HepG2 (cell line): ENCODE measurements around the gene UNC50. TPM values are rescaled to one million over a fixed set of nuclear protein-coding genes. Genes with fewer than 3 reads are reported as not detected.

Source experiments
- AKAP8 ChIP-seq: sonication (generic); formaldehyde crosslinking; IDR thresholded peaks from 2 replicates; pipeline ENCODE4 v1.5.1; 2020; ENCODE audit warnings: mild to moderate bottlenecking, missing genetic modification reagents
- CC2D1A ChIP-seq: sonication (generic); formaldehyde crosslinking; IDR thresholded peaks from 2 replicates; pipeline ENCODE4 v1.8.1; 2023; ENCODE audit warnings: mild to moderate bottlenecking, missing genetic modification reagents
- CENPT ChIP-seq: sonication (generic); formaldehyde crosslinking; IDR thresholded peaks from 2 replicates; pipeline ENCODE4 v1.8.0; 2022; ENCODE audit warnings: low read depth, mild to moderate bottlenecking, moderate library complexity, missing genetic modification reagents
- ELF3 ChIP-seq: IDR thresholded peaks from 2 replicates; pipeline ENCODE4 v1.6.1; 2016; ENCODE audit warnings: missing genetic modification reagents, missing compliant biosample characterization
- ELF4 ChIP-seq: sonication (generic); formaldehyde crosslinking; IDR thresholded peaks from 2 replicates; pipeline ENCODE4 v1.5.0; 2020; ENCODE audit warnings: missing genetic modification reagents, mild to moderate bottlenecking, moderate library complexity, borderline replicate concordance
- ERF ChIP-seq: IDR thresholded peaks from 2 replicates; pipeline ENCODE4 v1.6.1; 2018; ENCODE audit warnings: missing biosample characterization, missing genetic modification reagents
- FOXM1 ChIP-seq: sonication (generic); formaldehyde crosslinking; IDR thresholded peaks from 2 replicates; pipeline ENCODE4 v1.5.0; 2020; ENCODE audit warnings: missing genetic modification reagents
- HHEX ChIP-seq: IDR thresholded peaks from 2 replicates; pipeline ENCODE4 v1.6.1; 2016; ENCODE audit warnings: control low read depth
- MIXL1 ChIP-seq: IDR thresholded peaks from 2 replicates; pipeline ENCODE4 v1.6.1; 2016
- PCBP2 ChIP-seq: fragments of 200-400 bp; formaldehyde crosslinking; optimal IDR thresholded peaks from 2 replicates; pipeline ENCODE3; 2018; ENCODE audit warnings: low read length, low read depth; ENCODE audit not compliant: poor library complexity, severe bottlenecking
- POGZ ChIP-seq: sonication (generic); formaldehyde crosslinking; IDR thresholded peaks from 2 replicates; pipeline ENCODE4 v1.4.0; 2020; ENCODE audit warnings: mild to moderate bottlenecking, missing genetic modification reagents
- TARDBP ChIP-seq: sonication (generic); formaldehyde crosslinking; IDR thresholded peaks from 2 replicates; pipeline ENCODE4 v1.8.0; 2022; ENCODE audit warnings: mild to moderate bottlenecking, missing genetic modification reagents
- ZFP90 ChIP-seq: sonication (generic); formaldehyde crosslinking; IDR thresholded peaks from 2 replicates; pipeline ENCODE4 v1.8.0; 2022; ENCODE audit warnings: missing genetic modification reagents, mild to moderate bottlenecking, inconsistent platforms, borderline replicate concordance
- ZKSCAN1 ChIP-seq: fragments of 150-350 bp; IDR thresholded peaks from 2 replicates; pipeline ENCODE4 v1.6.1; 2014; ENCODE audit warnings: low read length
- ZNF136 ChIP-seq: sonication (generic); formaldehyde crosslinking; IDR thresholded peaks from 2 replicates; pipeline ENCODE4 v1.8.1; 2022; ENCODE audit warnings: low read depth, mild to moderate bottlenecking, moderate library complexity, missing genetic modification reagents
- ZNF20 ChIP-seq: sonication (generic); formaldehyde crosslinking; IDR thresholded peaks from 2 replicates; pipeline ENCODE4 v1.4.0; 2020; ENCODE audit warnings: mild to moderate bottlenecking, moderate library complexity, missing genetic modification reagents
- ZNF891 ChIP-seq: sonication (generic); formaldehyde crosslinking; IDR thresholded peaks from 2 replicates; pipeline ENCODE4 v1.5.0; 2020; ENCODE audit warnings: mild to moderate bottlenecking, missing genetic modification reagents
- polyA plus RNA-seq, 8 experiments: library from polyadenylated mRNA; depleted of rRNA in 3 of 8; stranded (reverse) in 7 of 8; unstranded in 1 of 8; fragments of >200 nt; fragmentation: Illumina TruSeq in 4 of 8; extraction: Trizol in 4 of 8; gene quantifications; 2 replicates each; pipeline versions ENCODE4 v1.2.1 to v1.2.3, GENCODE V29; 2011 to 2016; ENCODE audit warnings: low read depth in 4 of 8, missing spikeins in 1 of 8, mixed read lengths in 1 of 8; ENCODE audit not compliant: insufficient read depth in 1 of 8
- total RNA-seq, 5 experiments: library from RNA; depleted of rRNA; stranded (reverse); fragments of >200 nt; fragmentation: Illumina TruSeq; extraction: Trizol; gene quantifications; 2 replicates each; pipeline ENCODE4 v1.2.3, GENCODE V29; 2016; ENCODE audit warnings: low read depth in 1 of 5
- TF ChIP-seq, protein P1 (sequence below): sonication (generic); formaldehyde crosslinking; IDR thresholded peaks from 2 replicates; pipeline ENCODE4 v1.8.0; 2022; ENCODE audit warnings: mild to moderate bottlenecking, missing genetic modification reagents
- TF ChIP-seq, protein P2 (sequence below): sonication (generic); formaldehyde crosslinking; IDR thresholded peaks from 2 replicates; pipeline ENCODE4 v1.5.0; 2020; ENCODE audit warnings: mild to moderate bottlenecking, missing genetic modification reagents
- TF ChIP-seq, protein P3 (sequence below): conservative IDR thresholded peaks from 2 replicates; pipeline ENCODE4 v1.6.1; 2018; ENCODE audit warnings: missing genetic modification reagents
- TF ChIP-seq, protein P4 (sequence below): IDR thresholded peaks from 2 replicates; pipeline ENCODE4 v1.6.1; 2012; ENCODE audit warnings: low read depth, low read length, improper control_type of control experiment
- TF ChIP-seq, protein P5 (sequence below): sonication (generic); formaldehyde crosslinking; conservative IDR thresholded peaks from 2 replicates; pipeline ENCODE4 v1.8.1; 2023; ENCODE audit warnings: missing genetic modification reagents

Gene UNC50
- total and polyA plus RNA-seq, 2 of the 13 experiments (the other 11 are each of a cell fraction or from before 2014, with no cell fraction given): 92.6 to 95.6 TPM

DNA sequence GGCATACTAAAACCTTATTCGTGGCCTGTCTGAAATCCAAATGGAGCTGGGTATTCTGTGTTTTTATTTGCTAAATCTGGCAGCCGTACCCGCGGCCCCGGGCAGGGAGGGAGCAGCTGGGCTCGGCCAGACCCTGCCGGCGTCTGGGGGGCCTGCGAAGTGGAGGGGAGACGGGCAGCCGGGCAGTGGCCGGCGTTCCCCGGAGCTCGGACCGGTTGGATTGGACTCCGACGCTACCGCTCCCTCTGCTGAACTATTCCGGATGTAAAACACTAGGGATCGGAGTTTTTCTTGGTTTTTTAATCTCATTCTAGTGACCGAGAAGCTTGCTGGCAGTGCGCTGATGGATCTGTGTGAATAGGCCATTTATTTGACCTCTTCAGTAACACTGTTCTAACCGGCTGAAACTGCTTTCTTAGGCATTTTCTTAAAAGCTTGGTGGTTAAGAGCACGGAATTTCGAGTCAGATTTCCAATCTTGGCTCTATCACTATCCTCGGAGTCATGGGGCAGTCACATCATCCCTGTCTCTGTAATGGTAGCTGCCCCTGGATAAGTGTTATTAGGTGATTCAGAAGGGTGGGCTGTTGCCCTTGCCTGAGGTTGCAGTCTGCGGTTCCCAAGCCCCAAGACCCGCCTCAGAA lies 694 bp downstream of the UNC50 start (continued):
- TF ChIP-seq, protein P1, sequence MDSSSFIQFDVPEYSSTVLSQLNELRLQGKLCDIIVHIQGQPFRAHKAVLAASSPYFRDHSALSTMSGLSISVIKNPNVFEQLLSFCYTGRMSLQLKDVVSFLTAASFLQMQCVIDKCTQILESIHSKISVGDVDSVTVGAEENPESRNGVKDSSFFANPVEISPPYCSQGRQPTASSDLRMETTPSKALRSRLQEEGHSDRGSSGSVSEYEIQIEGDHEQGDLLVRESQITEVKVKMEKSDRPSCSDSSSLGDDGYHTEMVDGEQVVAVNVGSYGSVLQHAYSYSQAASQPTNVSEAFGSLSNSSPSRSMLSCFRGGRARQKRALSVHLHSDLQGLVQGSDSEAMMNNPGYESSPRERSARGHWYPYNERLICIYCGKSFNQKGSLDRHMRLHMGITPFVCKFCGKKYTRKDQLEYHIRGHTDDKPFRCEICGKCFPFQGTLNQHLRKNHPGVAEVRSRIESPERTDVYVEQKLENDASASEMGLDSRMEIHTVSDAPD (CRISPR knock-in tag): 0 out of 2 replicates have a peak, but pooled peaks have one; percentile 33
- TF ChIP-seq MIXL1 (CRISPR knock-in tag): no peak
- no peak for TF ChIP-seq PCBP2
- no peak for TF ChIP-seq CC2D1A (CRISPR knock-in tag)
- 0 out of 2 replicates have a peak, but pooled peaks have one; percentile 60 for TF ChIP-seq TARDBP (CRISPR knock-in tag)
- TF ChIP-seq, protein P2, sequence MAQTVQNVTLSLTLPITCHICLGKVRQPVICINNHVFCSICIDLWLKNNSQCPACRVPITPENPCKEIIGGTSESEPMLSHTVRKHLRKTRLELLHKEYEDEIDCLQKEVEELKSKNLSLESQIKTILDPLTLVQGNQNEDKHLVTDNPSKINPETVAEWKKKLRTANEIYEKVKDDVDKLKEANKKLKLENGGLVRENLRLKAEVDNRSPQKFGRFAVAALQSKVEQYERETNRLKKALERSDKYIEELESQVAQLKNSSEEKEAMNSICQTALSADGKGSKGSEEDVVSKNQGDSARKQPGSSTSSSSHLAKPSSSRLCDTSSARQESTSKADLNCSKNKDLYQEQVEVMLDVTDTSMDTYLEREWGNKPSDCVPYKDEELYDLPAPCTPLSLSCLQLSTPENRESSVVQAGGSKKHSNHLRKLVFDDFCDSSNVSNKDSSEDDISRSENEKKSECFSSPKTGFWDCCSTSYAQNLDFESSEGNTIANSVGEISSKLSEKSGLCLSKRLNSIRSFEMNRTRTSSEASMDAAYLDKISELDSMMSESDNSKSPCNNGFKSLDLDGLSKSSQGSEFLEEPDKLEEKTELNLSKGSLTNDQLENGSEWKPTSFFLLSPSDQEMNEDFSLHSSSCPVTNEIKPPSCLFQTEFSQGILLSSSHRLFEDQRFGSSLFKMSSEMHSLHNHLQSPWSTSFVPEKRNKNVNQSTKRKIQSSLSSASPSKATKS (CRISPR knock-in tag): 0 out of 2 replicates have a peak, but pooled peaks have one; percentile 9
- no peak for TF ChIP-seq CENPT (CRISPR knock-in tag)
- no peak for TF ChIP-seq ZNF136 (CRISPR knock-in tag)
- 0 out of 2 replicates have a peak, but pooled peaks have one; percentile 9 for TF ChIP-seq ZFP90 (CRISPR knock-in tag)
- TF ChIP-seq ELF4 (CRISPR knock-in tag): 0 out of 2 replicates have a peak, but pooled peaks have one; percentile 55
- TF ChIP-seq ERF: no peak
- no peak for TF ChIP-seq ZNF891 (CRISPR knock-in tag)
- TF ChIP-seq AKAP8 (CRISPR knock-in tag): 0 out of 2 replicates have a peak, but pooled peaks have one; percentile 5
- no peak for TF ChIP-seq FOXM1 (CRISPR knock-in tag)
- TF ChIP-seq, protein P3, sequence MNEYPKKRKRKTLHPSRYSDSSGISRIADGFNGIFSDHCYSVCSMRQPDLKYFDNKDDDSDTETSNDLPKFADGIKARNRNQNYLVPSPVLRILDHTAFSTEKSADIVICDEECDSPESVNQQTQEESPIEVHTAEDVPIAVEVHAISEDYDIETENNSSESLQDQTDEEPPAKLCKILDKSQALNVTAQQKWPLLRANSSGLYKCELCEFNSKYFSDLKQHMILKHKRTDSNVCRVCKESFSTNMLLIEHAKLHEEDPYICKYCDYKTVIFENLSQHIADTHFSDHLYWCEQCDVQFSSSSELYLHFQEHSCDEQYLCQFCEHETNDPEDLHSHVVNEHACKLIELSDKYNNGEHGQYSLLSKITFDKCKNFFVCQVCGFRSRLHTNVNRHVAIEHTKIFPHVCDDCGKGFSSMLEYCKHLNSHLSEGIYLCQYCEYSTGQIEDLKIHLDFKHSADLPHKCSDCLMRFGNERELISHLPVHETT (CRISPR knock-in tag): no peak
- TF ChIP-seq ZKSCAN1: no peak
- TF ChIP-seq HHEX: no peak
- TF ChIP-seq ZNF20: peak; percentile 3; the same call in 1 of the 2 replicates
- TF ChIP-seq, protein P4, sequence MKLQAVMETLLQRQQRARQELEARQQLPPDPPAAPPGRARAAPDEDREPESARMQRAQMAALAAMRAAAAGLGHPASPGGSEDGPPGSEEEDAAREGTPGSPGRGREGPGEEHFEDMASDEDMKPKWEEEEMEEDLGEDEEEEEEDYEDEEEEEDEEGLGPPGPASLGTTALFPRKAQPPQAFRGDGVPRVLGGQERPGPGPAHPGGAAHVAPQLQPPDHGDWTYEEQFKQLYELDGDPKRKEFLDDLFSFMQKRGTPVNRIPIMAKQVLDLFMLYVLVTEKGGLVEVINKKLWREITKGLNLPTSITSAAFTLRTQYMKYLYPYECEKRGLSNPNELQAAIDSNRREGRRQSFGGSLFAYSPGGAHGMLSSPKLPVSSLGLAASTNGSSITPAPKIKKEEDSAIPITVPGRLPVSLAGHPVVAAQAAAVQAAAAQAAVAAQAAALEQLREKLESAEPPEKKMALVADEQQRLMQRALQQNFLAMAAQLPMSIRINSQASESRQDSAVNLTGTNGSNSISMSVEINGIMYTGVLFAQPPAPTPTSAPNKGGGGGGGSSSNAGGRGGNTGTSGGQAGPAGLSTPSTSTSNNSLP: no peak
- TF ChIP-seq, protein P5, sequence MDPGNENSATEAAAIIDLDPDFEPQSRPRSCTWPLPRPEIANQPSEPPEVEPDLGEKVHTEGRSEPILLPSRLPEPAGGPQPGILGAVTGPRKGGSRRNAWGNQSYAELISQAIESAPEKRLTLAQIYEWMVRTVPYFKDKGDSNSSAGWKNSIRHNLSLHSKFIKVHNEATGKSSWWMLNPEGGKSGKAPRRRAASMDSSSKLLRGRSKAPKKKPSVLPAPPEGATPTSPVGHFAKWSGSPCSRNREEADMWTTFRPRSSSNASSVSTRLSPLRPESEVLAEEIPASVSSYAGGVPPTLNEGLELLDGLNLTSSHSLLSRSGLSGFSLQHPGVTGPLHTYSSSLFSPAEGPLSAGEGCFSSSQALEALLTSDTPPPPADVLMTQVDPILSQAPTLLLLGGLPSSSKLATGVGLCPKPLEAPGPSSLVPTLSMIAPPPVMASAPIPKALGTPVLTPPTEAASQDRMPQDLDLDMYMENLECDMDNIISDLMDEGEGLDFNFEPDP (CRISPR knock-in tag): 0 out of 2 replicates have a peak, but pooled peaks have one; percentile 91
- no peak for TF ChIP-seq ELF3 (CRISPR knock-in tag)
- TF ChIP-seq POGZ (CRISPR knock-in tag): no peak
